Tibial artery (tissue), 4 donors: ENCODE results near the gene CD33.
A peak's percentile ranks its signal among the peaks of the same experiment; 100 is the strongest.
"Not testable (repeated sequence)": the region's sequence is repeated elsewhere in the genome, so short reads cannot be mapped to it uniquely, and the experiment has no call there.

Source experiments
- DNase-seq, 2 donors: peaks; one replicate each; pipeline ENCODE4 v3.0.0-alpha.2; 2019
- H3K27ac ChIP-seq, 2 donors: fragments of 200-600 bp; sonication (generic) in 1 of 2; 1 replicate in 1 of 2; 2 replicates in 1 of 2; pipeline ENCODE4 v1.5.1; 2018 to 2019; ENCODE audit warnings: mild to moderate bottlenecking in 1 of 2
- H3K27me3 ChIP-seq, 2 donors: fragments of 200-600 bp; sonication (generic) in 1 of 2; one replicate each; pipeline versions ENCODE4 v1.5.1 to v1.6.0; 2016 to 2019
- H3K36me3 ChIP-seq, 3 donors: fragments of 200-600 bp; sonication (generic) in 2 of 3; one replicate each; pipeline ENCODE4 v1.5.1; 2016 to 2019; ENCODE audit warnings: mild to moderate bottlenecking in 2 of 3
- H3K4me1 ChIP-seq, 4 donors: fragments of 200-600 bp; sonication (generic) in 2 of 4; 1 replicate in 3 of 4; 2 replicates in 1 of 4; pipeline ENCODE4 v1.5.1; 2016 to 2019
- H3K4me3 ChIP-seq, 2 donors: fragments of 200-600 bp; sonication (generic) in 1 of 2; 1 replicate in 1 of 2; 2 replicates in 1 of 2; pipeline ENCODE4 v1.5.1; 2018 to 2019; ENCODE audit warnings: mild to moderate bottlenecking in 2 of 2
- H3K9me3 ChIP-seq, 3 donors: fragments of 200-600 bp; sonication (generic) in 1 of 3; one replicate each; pipeline ENCODE4 v1.5.1; 2016 to 2019
- intact Hi-C: fragments of 100-400 bp; cut with DNase I; formaldehyde crosslinking; loops from one replicate; pipeline ENCODE4 v1.15.0; 2023; ENCODE audit warnings: low total_unique reads
- TF ChIP-seq, protein P1 (sequence below), 2 experiments: fragments of 200-600 bp in 1 of 2; fragments of 450-650 bp in 1 of 2; IDR thresholded peaks; one replicate each; pipeline ENCODE4 v1.5.1; 2017 to 2019; ENCODE audit warnings: antibody characterized with exemption in 2 of 2, mild to moderate bottlenecking in 1 of 2, moderate library complexity in 1 of 2

Gene CD33

GRCh38 chr19:51224898-51225393 lies at the start of gene CD33:
Gene CD33, plus strand, starts transcription at chr19:51225080. Its CDS starts 39 bp downstream, at chr19:51225119.
- peak within 1 kb of the TSS in 1 of 2 donors; percentile 18 for H3K4me3 ChIP-seq
- H3K27me3 ChIP-seq, H3K4me1 ChIP-seq, H3K27ac ChIP-seq, H3K9me3 ChIP-seq, H3K36me3 ChIP-seq: not testable (repeated sequence)
- intact Hi-C loops = loop anchor here (5.0 kb wide), 1 partner anchor 722 kb away; no protein-coding TSS in a partner anchor
- DNase-seq = peak in 1 of 2 donors; percentile 30

- Histone ChIP-seq H3K27ac (no peak overlapping the region), H3K36me3 (no peaks in the 10 kb centered on the region), H3K27me3 (peaks cover 0 to 15% of the 10 kb centered on the region in 2 donors), H3K4me1 (no peaks in the 10 kb centered on the region), H3K4me3 (no peak overlapping the region), H3K9me3 (peaks cover 0 to 7% (median 0%) of the 10 kb centered on the region in 3 donors)
- DNase-seq = no peak
- intact Hi-C loops = no loop called here
- TF ChIP-seq, protein P1, sequence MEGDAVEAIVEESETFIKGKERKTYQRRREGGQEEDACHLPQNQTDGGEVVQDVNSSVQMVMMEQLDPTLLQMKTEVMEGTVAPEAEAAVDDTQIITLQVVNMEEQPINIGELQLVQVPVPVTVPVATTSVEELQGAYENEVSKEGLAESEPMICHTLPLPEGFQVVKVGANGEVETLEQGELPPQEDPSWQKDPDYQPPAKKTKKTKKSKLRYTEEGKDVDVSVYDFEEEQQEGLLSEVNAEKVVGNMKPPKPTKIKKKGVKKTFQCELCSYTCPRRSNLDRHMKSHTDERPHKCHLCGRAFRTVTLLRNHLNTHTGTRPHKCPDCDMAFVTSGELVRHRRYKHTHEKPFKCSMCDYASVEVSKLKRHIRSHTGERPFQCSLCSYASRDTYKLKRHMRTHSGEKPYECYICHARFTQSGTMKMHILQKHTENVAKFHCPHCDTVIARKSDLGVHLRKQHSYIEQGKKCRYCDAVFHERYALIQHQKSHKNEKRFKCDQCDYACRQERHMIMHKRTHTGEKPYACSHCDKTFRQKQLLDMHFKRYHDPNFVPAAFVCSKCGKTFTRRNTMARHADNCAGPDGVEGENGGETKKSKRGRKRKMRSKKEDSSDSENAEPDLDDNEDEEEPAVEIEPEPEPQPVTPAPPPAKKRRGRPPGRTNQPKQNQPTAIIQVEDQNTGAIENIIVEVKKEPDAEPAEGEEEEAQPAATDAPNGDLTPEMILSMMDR (IDR thresholded peaks at IDR 0.05) = no peak
Measured at GRCh38 chr19:51179256-51179655, 45.6 kb upstream of the CD33 start.

GRCh38 chr19:51181377-51181912 lies 43.4 kb upstream of the CD33 start:
- Histone ChIP-seq H3K27ac (no peak overlapping the region), H3K4me1 (no peaks in the 10 kb centered on the region), H3K36me3 (no peaks in the 10 kb centered on the region), H3K9me3 (peaks cover 0 to 7% (median 0%) of the 10 kb centered on the region in 3 donors), H3K4me3 (no peak overlapping the region), H3K27me3 (peaks cover 0 to 30% of the 10 kb centered on the region in 2 donors)
- TF ChIP-seq, protein P1 (IDR thresholded peaks at IDR 0.05) = no peak
- intact Hi-C loops = no loop called here
- DNase-seq = no peak

DNA sequence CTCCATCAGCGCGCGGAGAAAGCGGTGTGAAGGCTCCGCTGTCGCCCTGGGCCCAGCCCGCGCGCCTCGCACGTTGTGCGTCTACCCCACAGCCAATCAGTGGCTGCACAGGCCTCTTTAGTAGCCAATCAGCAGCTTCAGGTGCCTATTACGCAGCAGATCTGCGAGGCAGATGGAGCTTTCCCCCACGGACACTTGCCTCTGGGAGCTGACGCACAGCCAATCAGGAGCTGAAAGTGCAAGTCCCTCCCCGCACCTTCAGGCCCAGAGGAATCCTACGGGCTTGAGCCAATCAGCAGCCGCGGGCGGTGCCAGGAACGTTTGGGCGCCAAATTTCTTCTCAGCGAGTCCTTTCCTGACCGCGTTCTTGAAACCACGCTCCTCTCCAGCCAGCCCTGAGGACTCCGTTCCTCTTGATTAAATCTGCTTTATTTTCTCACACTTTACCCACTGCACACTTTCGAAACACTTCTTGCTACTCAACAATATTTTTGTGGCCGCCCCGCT lies 42.9 kb upstream of the CD33 start:
- intact Hi-C loops = no loop called here
- no peak overlapping the region for H3K27ac ChIP-seq
- H3K36me3 ChIP-seq = no peaks in the 10 kb centered on the region
- H3K27me3 ChIP-seq = peaks cover 0 to 30% of the 10 kb centered on the region in 2 donors
- TF ChIP-seq, protein P1 (IDR thresholded peaks at IDR 0.05) = no peak
- no peak overlapping the region for H3K4me3 ChIP-seq
- H3K4me1 ChIP-seq = no peaks in the 10 kb centered on the region
- peaks cover 0 to 7% (median 0%) of the 10 kb centered on the region in 3 donors for H3K9me3 ChIP-seq
- DNase-seq = no peak

GRCh38 chr19:51183629-51184028 lies 41.3 kb upstream of the CD33 start:
- H3K27me3 ChIP-seq = peaks cover 0 to 30% of the 10 kb centered on the region in 2 donors
- TF ChIP-seq, protein P1 (IDR thresholded peaks at IDR 0.05) = no peak
- no peak for DNase-seq

GRCh38 chr19:51185069-51185867 lies 39.6 kb upstream of the CD33 start:
- Histone ChIP-seq H3K27ac (no peak overlapping the region), H3K27me3 (peaks cover 0 to 30% of the 10 kb centered on the region in 2 donors), H3K4me1 (no peaks in the 10 kb centered on the region), H3K9me3 (peaks cover 0 to 7% (median 0%) of the 10 kb centered on the region in 3 donors), H3K36me3 (no peaks in the 10 kb centered on the region), H3K4me3 (no peak overlapping the region)
- TF ChIP-seq, protein P1 (IDR thresholded peaks at IDR 0.05) = no peak
- DNase-seq = no peak
- intact Hi-C loops = no loop called here

More at GRCh38 chr19:51183629-51184028, 41.3 kb upstream of the CD33 start:
- H3K27ac ChIP-seq = no peak overlapping the region
- no peaks in the 10 kb centered on the region for H3K4me1 ChIP-seq
- intact Hi-C loops = no loop called here
- H3K9me3 ChIP-seq = peaks cover 0 to 7% (median 0%) of the 10 kb centered on the region in 3 donors
- no peak overlapping the region for H3K4me3 ChIP-seq
- no peaks in the 10 kb centered on the region for H3K36me3 ChIP-seq
